Lower leg skin (tissue), 4 donors: ENCODE data around the gene RERE. TPM values are rescaled to one million over a fixed set of nuclear protein-coding genes. Genes with fewer than 3 reads are reported as not detected.

Experiments used
- DNase-seq, 2 donors: peaks; one replicate each; pipeline ENCODE4 v3.0.0-alpha.2; 2019; ENCODE audit warnings: low spot score in 2 of 2
- H3K4me3 ChIP-seq: fragments of 200-600 bp; sonication (generic); 2 replicates; pipeline ENCODE4 v1.5.1; 2017; ENCODE audit warnings: mild to moderate bottlenecking, low read depth; ENCODE audit not compliant: poor library complexity, severe bottlenecking
- CTCF ChIP-seq, 3 donors: fragments of 450-650 bp; IDR thresholded peaks; one replicate each; pipeline ENCODE4 v1.5.1; 2016; ENCODE audit warnings: antibody characterized with exemption in 3 of 3, mild to moderate bottlenecking in 3 of 3, moderate library complexity in 2 of 3
- POLR2A ChIP-seq, 2 donors: fragments of 450-650 bp; IDR thresholded peaks; one replicate each; pipeline ENCODE4 v1.6.1; 2016 to 2017; ENCODE audit warnings: antibody characterized with exemption in 2 of 2, mild to moderate bottlenecking in 1 of 2, moderate library complexity in 1 of 2
- WGBS, 2 donors: methylation state at CpG; one replicate each; pipeline ENCODE4 v1.1.5; 2018; 5-methylcytosine and 5-hydroxymethylcytosine counted together
- intact Hi-C: fragments of 100-400 bp; cut with DNase I; formaldehyde crosslinking; loops from one replicate; pipeline ENCODE4 v1.15.0; 2023; ENCODE audit warnings: low total_unique reads
- total RNA-seq, 4 donors: library from RNA; depleted of rRNA; stranded (reverse); fragments of >200 nt; gene quantifications; one replicate each; pipeline ENCODE4 v1.1.0, GENCODE V29; 2016

RERE gene
- total RNA-seq, 4 donors from 2014 or later, result 41.0 to 84.9 (median 76.8) TPM

GRCh38 chr1:8408151-8408839 lies 409.1 kb downstream of the RERE start:
- intact Hi-C loops, result loop anchor here (10.0 kb wide), 1 partner anchor 157 kb away; no protein-coding TSS in a partner anchor
- no peak overlapping the region for H3K4me3 ChIP-seq
- TF ChIP-seq CTCF (IDR thresholded peaks at IDR 0.05), result no peak
- TF ChIP-seq POLR2A (IDR thresholded peaks at IDR 0.05), result no peak
- WGBS, 2 donors, result 17 to 22% methylated on average over 9 of the region's 9 CpGs
- peak; percentile 77 to 92 for DNase-seq

GRCh38 chr1:8407652-8408051 lies 409.8 kb downstream of the RERE start:
- TF ChIP-seq CTCF (IDR thresholded peaks at IDR 0.05), result no peak
- TF ChIP-seq POLR2A (IDR thresholded peaks at IDR 0.05), result no peak
- H3K4me3 ChIP-seq, result no peak overlapping the region
- WGBS, 2 donors, result 65% methylated on average over 5 of the region's 5 CpGs
- DNase-seq, result no peak
- intact Hi-C loops, result loop anchor here (10.0 kb wide), 1 partner anchor 157 kb away; no protein-coding TSS in a partner anchor

GRCh38 chr1:8406960-8407359 lies 410.5 kb downstream of the RERE start:
- 80 to 88% methylated on average over 4 of the region's 4 CpGs for WGBS, 2 donors
- TF ChIP-seq CTCF (IDR thresholded peaks at IDR 0.05) (no peak), POLR2A (IDR thresholded peaks at IDR 0.05) (no peak)
- intact Hi-C loops, result loop anchor here (10.0 kb wide), 1 partner anchor 158 kb away; no protein-coding TSS in a partner anchor
- H3K4me3 ChIP-seq, result no peak overlapping the region
- no peak for DNase-seq

GRCh38 chr1:8406011-8406410 lies 411.4 kb downstream of the RERE start:
- no peak overlapping the region for H3K4me3 ChIP-seq
- TF ChIP-seq POLR2A (IDR thresholded peaks at IDR 0.05), result no peak
- no peak for TF ChIP-seq CTCF (IDR thresholded peaks at IDR 0.05)
- intact Hi-C loops, result loop anchor here (10.0 kb wide), 1 partner anchor 159 kb away; no protein-coding TSS in a partner anchor
- WGBS, 2 donors, result 97% methylated on average over 7 of the region's 7 CpGs
- DNase-seq, result no peak

- no peak for TF ChIP-seq CTCF (IDR thresholded peaks at IDR 0.05)
- TF ChIP-seq POLR2A (IDR thresholded peaks at IDR 0.05), result no peak
- H3K4me3 ChIP-seq, result no peak overlapping the region
- intact Hi-C loops, result loop anchor here (10.0 kb wide), 1 partner anchor 160 kb away; no protein-coding TSS in a partner anchor
- no peak for DNase-seq
- 87 to 89% methylated on average over 10 of the region's 10 CpGs for WGBS, 2 donors
Observed at GRCh38 chr1:8404460-8405370, 412.7 kb downstream of the RERE start.
